Fibroblast of gingiva (primary cell): ENCODE data around the gene ADAMTSL5.

Source experiments
- DNase-seq: peaks from one replicate; pipeline ENCODE4 v3.0.0-alpha.2; 2011; ENCODE audit warnings: low read depth

ADAMTSL5 gene

DNA sequence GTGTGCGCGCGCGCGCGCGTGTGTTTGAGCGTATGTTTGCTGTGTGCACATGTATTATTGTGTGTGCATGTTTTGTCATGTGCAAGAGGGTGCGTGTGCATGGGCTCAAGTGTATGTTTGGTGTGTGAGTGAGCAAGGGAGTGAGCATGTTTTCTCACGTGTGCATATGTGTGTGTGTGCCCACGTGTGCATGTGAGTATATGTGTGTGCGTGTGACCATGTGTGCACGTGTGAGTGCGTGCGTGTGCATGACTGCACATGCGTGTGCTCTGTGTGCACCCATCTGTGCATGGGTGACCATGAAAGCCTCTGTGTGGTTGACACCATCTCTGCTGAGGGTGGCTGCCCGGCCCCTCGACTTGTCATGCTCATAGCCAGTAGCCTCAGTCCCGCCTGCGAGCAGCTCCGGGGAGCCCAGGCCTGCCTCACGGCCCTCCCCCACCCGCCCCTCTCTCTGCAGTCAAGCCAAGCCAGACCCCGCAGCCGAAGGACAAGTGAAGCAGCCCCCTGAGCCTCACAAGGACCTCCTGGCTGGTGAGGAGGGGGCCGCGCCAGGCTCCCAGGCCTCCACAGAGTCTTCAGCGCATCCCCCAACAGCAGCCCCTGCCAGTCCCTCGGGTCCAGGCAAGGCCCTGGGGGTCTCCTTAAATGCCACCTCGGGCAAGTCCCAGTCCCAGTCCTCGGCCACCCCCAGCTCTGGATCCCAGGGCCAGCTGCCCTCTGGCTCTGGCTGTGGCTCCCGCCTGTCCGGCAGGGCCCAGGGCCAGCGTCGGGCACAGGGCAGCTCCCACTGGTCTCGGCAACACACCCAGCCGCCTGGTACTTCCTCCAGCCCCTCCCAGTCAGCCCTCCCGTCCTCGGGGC, 15.9 kb downstream of the ADAMTSL5 start:
- no peak for DNase-seq

GRCh38 chr19:1495799-1496713, 16.8 kb downstream of the ADAMTSL5 start:
- DNase-seq, result no peak

- DNase-seq, result no peak
Observed at GRCh38 chr19:1495051-1495798, 17.6 kb downstream of the ADAMTSL5 start.

DNA sequence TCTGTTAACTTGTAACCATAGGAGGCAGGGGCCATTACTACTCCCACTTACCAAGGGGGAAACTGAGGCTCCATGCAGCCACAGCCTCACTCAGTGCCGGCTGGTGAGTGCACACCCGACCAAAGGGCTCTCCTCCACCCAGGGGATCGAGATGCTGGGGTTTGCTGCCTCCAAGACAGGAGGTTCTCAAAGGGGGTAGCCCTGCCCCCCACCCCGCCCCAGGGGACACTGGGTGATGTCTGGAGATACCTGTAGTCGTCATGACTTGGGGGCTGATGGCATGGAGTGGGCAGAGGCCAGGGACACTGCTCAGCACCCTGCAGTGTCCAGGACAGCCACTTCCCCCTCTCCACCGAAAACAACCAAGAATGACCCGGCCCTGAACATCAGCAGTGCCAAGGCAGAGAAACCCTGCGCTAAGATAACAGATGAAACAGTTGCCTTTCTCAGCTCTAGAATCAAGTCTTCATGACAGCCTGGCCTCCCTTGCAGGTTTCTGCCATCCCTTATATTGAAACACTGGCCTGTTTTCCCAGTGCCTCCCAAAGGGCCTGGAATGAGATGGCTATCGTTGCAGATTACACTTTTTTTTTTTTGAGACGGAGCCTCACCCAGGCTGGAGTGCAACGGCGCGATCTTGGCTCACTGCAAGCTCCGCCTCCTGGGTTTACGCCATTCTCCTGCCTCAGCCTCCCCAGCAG, 18.6 kb downstream of the ADAMTSL5 start:
- DNase-seq, result no peak

GRCh38 chr19:1492474-1493006, 20.3 kb downstream of the ADAMTSL5 start:
- DNase-seq, result no peak

- no peak for DNase-seq
Observed at GRCh38 chr19:1491849-1492170, 21.0 kb downstream of the ADAMTSL5 start.

DNA sequence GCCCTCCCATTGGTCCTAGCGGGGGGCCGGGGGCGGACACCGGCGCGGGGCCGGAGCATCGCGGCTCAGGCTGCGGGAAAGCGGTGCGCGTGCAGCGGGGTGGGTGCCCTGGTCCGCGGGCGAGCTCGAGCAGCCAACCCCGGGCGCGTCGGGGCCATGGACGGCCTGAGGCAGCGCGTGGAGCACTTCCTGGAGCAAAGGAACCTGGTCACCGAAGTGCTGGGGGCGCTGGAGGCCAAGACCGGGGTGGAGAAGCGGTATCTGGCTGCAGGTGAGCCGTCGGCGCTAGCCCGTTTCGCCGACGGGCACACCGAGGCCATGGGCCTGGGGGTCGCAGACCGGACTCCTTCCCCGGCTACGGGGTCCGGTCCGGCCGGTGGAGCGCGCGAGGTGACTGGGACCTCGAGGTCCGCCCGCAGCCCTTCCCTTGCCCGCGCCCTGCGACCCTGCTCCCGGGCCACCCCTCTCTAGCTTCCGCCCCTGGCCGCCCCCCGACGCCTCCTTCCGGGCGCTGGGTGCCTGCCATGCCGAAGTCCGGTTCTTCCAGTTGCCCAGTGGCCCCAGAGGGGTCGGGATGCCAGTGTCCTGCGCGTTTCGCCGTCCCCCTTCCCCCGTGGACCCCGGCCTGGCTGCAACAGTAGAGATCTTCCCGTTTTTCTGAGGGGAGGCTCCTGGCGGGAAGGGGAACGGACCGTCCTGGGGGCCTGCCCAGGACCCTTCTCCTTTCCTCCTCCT, 21.5 kb downstream of the ADAMTSL5 start, which contains the start of gene REEP6:
REEP6 (plus strand) TSS at position 68 of the 735 bp plus-strand sequence; CDS start at position 157, 89 bp downstream.
- no peak for DNase-seq

DNA sequence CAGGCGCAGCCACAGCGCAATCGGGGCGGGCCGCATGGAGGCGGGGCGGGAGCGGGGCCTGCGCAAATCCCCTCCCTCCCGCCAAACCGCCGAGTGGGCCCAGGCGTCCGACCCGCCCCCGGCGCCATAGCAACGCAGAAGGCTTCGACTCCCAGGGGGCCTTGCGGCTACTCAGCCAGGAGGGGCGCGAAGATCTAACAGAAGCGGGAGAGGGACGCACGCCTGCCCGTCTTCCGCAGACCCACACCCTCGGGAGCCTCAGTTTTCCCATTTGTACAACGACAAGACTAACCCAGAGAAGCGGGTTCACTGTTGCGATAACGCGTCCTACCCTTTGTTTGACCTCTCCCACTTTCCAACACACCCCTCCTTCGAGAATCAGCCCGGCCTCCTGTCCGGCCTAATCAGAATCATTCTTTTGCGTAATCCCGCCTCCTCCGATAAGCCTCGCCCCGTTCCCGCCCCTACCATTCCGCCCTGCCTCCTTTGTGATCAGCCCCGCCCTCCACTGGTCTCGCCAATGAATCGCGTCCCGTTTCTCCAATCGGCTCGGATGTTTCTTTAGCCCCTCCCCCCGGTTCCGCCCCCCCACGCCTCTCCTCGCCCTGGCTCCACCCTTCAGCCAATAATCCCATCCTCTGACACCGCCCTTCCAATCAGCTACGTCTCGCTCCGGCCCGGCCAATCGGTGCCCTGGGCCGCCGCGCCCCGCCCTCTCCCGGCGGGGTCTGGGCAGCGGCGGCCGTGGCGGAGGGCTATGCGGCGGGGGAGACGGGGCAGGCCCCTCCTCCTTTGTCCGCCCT, 22.3 kb downstream of the ADAMTSL5 start, which contains the start of gene PCSK4:
PCSK4 (minus strand) TSS at position 40 of the 803 bp plus-strand sequence; CDS start at position 36, 4 bp downstream.
- DNase-seq, result peak; percentile 99

DNA sequence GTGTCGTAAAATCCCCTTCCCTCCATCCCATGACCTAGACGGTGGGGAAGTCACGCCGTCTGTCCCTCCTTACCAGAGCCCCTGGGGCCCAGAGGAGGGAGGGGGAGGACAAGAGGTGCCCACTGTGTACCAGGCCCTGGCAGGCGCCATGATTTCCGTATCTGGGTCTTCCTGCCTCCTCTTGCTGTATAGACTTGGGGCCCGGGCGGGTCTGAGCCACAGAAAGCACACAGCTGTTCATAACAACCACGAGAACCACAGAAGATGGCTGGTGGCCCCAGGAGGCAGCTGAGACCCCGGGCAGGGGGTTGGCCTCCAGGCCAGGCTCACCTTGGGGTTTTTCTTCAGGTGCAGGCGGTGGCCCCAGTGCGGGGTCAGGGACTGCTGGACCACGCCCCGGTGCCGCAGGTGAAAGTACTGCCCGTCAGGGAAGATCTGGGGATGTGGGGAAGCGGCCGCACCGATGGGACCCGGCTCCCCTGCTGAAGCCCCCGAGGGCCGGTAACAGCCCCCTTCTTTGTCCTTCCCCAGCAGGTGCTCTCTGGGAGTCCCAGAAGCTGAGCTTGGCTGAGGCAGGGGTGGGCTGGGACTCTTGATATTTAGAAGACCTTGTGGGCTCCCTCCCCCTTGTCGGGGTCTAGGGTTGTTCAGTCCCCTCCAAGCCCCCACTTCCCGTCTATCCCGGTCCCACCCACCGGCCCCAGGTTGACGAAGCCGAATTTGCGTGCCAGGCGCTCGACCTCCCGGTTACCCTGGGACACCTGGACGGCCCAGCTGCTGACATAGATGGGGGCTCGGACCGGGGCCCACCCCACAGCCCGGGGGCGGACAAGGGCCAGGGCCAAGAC, 23.1 kb downstream of the ADAMTSL5 start:
- DNase-seq, result no peak

DNA sequence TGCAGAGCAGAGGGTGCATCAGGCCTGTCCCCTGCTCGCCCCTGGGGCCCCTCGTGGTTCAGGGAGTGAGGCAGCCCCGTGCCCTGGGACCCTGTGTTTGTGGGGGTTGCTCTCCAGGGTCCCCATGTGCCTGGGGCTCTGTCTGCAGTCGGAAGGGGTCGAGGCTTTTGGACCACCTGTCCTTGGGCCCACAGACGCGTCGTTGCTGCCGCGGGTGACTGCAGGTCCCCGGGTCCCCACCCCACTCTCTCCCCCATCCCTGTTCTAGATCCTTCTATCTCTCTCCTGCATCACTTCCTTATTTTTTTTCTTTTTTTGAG, 24.6 kb downstream of the ADAMTSL5 start:
- DNase-seq, result no peak

DNA sequence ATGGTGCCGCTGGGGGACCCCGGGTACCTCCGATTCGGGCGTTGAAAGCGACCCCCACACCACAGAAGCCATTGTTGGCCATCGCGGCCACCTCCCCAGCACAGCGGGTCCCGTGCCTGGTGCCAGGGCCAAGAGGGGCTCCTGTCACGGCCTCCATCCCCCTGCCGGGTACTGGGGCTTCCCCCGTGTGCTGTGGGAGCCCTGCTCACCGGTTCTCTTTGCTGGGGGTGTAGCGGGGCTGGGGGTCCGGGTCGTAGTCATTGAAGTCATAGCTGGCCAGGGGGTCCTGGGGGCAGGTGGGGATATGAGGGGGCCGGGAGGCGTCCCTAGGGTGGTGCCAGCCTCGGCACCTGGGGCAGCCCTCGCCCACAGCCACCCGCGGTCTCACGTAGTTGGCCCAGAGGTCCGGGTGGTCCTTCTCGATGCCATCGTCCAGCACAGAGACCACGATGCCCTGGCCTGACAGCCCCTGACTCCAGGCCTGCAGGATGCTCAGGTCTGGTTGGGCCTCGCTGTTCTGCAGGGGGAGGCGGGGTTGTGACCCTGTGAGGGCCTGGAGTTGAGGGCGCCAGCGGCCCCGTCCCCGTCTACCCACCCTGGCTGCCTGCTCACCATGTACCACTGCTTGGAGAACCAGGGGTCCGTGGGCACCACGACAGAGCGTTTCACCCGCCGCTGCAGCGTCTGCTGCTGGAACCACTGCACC, 25.1 kb downstream of the ADAMTSL5 start:
- DNase-seq, result no peak

GRCh38 chr19:1486720-1487575, 25.9 kb downstream of the ADAMTSL5 start:
- no peak for DNase-seq

- DNase-seq, result no peak
Observed at GRCh38 chr19:1483979-1484428, 28.8 kb downstream of the ADAMTSL5 start.

GRCh38 chr19:1483131-1483978, 29.5 kb downstream of the ADAMTSL5 start:
- DNase-seq, result no peak

DNA sequence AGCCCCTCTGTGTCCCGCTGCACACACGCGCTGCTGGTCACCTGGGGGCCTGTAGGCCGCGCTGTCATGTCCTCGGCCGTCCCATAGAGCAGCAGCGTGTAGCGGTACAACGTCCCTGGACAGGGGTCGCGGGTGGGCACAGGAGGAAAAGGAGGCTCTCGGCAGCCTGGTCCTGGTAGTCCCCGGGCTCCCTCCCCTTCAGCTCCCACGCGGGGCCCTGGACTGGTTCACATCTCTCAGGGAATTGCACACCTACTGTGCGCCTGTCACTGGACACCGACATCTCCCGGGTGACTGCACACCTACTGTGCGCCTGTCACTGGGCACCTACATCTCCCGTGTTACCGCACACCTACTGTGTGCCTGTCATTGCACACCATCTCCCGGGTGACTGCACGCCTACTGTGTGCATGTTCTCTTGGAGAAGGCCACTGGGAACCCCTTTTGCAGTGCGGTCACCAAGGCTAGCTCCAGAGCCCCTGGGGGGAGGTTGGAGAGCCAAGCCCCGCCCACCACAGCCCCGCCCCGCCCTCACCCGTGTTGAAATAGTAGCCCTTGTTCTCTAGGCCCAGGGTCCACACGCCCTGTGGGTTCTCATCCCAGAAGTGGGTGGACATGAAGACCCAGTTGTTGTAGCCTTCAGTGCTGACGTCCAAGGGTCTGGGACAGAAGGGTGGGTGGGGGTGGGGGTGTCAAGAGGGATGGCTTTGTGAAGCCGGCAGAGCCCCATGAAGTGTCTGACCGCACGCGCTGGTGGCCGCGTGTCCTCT, 30.3 kb downstream of the ADAMTSL5 start:
- DNase-seq, result no peak
